Cardiac fibroblast (primary cell): ENCODE measurements around the gene SLC35E2B.
"Not testable (repeated sequence)": the region's sequence is repeated elsewhere in the genome, so short reads cannot be mapped to it uniquely, and the experiment has no call there.

Source experiments
- DNase-seq, 2 donors: peaks; one replicate each; pipeline versions ENCODE4 v3.0.0 to v3.0.0-alpha.2; 2010; ENCODE audit warnings: low read depth in 2 of 2
- H3K4me3 ChIP-seq, 2 donors: replicated peaks in 1 of 2; 1 replicate in 1 of 2; 2 replicates in 1 of 2; pipeline ENCODE4 v1.5.1; 2011; ENCODE audit warnings: low read depth in 2 of 2, low read length in 2 of 2, mild to moderate bottlenecking in 2 of 2, moderate library complexity in 1 of 2

Gene SLC35E2B

GRCh38 chr1:1658583-1659549 is 33.7 kb downstream of the SLC35E2B start, which contains the start of gene CDK11B:
Gene CDK11B, minus strand, starts transcription at chr1:1659004. Its CDS starts 1,519 bp downstream, at chr1:1657485.
- DNase-seq = peak; percentile 98 to 99
- peak within 1 kb of the TSS; percentile 49 to 62 for H3K4me3 ChIP-seq

DNA sequence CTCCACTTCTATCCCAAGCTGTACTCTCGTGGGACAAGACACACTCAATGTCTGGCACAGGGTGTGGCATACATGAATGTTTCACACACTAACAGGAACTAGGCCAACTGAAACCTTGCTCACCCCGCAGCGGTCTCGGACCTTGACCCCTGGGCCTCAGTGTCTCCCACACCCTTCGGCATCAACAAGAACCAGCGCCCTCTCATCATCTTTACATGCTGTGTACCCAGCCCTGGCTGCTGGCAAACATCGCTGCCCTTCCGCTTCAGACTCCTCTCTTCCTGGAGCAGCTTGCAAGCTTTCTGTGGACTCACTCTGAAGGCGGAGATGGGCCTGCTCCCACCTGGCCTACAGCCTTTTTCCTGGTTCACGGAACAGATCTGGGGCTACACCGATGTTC is 44.3 kb downstream of the SLC35E2B start:
- not testable (repeated sequence) for H3K4me3 ChIP-seq, DNase-seq

DNA sequence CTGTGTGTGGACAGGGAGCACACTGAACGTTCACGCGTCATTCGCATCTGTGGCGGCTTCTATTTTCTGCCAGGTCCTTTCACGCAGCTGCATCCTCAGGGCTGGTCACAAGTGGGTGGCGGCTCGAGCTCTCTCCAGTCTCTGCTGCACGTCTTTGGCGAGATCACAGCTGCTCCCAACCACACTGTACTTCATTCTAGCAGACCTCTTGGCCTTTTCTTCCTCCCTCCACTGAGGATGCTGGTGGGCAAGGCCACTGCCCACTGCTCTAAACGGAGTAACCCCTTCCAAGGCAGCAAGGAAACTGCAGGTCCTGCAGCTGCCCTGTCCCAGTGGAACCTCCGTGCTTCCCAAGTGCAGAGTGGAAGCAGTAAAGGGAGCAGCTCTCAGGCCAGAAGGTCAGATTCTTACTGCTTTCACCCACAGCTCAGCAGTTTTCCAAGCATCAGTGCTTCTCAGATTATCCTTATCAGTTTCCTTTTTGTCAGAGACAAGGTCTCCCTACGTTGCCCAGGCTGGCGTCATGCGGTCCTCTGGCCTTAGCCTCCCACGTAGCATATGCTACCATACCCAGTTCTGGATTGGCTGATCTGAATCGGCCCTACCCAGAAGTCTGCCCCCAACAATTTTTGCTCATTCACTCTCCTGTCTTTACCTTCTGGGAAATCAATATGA is 44.9 kb downstream of the SLC35E2B start:
- not testable (repeated sequence) for H3K4me3 ChIP-seq, DNase-seq

DNA sequence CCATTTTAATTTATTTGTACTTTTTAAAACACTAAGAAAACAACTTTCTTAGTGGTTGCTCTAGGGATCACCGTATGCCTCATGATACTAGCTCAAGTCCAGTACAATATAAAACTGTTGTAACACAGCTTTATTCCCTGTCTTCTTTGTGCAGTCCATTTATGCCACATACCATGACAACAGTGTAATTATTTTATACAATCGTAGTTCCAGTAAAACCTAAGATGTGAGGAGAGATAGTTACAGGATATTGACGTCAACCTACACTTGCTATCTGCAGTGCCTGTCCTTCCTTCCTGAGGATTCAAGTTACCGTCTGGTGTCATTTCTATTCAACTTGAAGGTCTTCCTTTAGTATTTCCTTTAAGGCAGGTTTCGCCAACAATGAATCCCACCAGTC is 46.3 kb downstream of the SLC35E2B start:
- H3K4me3 ChIP-seq, DNase-seq: not testable (repeated sequence)

- not testable (repeated sequence) for DNase-seq, H3K4me3 ChIP-seq
Observed at GRCh38 chr1:1640711-1641461, 51.7 kb downstream of the SLC35E2B start.

- not testable (repeated sequence) for H3K4me3 ChIP-seq, DNase-seq
Observed at GRCh38 chr1:1640081-1640480, 52.5 kb downstream of the SLC35E2B start.

GRCh38 chr1:1639368-1639767 is 53.2 kb downstream of the SLC35E2B start:
- not testable (repeated sequence) for H3K4me3 ChIP-seq, DNase-seq

GRCh38 chr1:1638528-1638927 is 54.1 kb downstream of the SLC35E2B start:
- not testable (repeated sequence) for DNase-seq, H3K4me3 ChIP-seq

GRCh38 chr1:1637479-1637875 is 55.1 kb downstream of the SLC35E2B start:
- DNase-seq = not testable (repeated sequence)

DNA sequence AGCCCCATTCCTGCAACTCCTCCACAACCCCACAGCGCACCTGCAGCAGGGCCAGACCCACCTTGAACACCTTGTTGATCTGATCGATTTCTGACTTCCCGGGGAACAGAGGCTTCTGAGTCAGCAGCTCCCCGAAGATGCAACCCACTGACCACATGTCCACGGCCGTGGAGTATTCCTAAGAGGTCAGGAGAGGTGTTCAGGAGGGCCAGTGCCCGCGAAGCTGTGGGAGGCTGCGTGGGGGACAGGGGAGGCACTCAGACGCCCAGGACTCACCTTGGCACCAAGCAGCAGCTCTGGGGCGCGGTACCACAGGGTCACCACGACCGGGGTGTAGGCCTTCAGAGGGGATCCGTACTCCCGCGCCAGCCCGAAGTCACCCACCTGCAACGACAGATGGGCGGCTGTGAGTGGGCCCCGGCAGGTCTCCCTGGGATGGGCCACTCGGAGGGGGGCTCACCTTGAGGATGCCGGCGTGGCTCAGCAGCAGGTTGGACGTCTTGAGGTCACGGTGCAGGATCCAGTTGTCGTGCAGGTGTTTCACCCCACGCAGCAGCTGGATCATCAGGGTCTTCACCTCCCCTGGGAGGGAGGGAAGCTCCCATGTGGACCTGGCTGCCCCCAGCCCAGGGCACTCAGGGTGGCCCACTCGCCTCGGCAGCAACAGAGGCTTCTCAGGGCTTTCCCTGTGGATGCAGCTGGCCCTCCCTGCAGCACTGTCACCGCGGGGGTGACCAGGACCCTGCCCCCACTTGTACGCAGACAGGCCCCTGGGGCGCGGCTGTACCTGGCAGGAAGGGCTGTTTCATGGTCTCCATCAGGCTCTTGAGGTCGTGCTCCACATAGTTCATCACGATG is 55.7 kb downstream of the SLC35E2B start:
- not testable (repeated sequence) for H3K4me3 ChIP-seq, DNase-seq

More at GRCh38 chr1:1637479-1637875, 55.1 kb downstream of the SLC35E2B start:
- H3K4me3 ChIP-seq = not testable (repeated sequence)

- not testable (repeated sequence) for H3K4me3 ChIP-seq, DNase-seq
Observed at GRCh38 chr1:1634613-1635012, 58.0 kb downstream of the SLC35E2B start.

- not testable (repeated sequence) for DNase-seq, H3K4me3 ChIP-seq
Observed at GRCh38 chr1:1633409-1633808, 59.2 kb downstream of the SLC35E2B start.
